GM18511 (cell line): ENCODE data around the gene NCK2.

Experiments
- ATAC-seq: cut with Tn5 transposase; IDR thresholded peaks from one replicate; pipeline ENCODE4 v1.9.1; 2021; ENCODE audit warnings: mild to moderate bottlenecking, moderate library complexity; ENCODE audit not compliant: unreplicated experiment

NCK2 gene

GRCh38 chr2:105744909-105745853 lies at the start of gene NCK2:
Gene NCK2 (plus strand): TSS chr2:105744912. CDS start chr2:105855064, 110,152 bp downstream.
- ATAC-seq = peak; percentile 32

GRCh38 chr2:105697781-105698449 lies 46.8 kb upstream of the NCK2 start:
- ATAC-seq = no peak

GRCh38 chr2:105698820-105699219 lies 45.9 kb upstream of the NCK2 start:
- no peak for ATAC-seq

GRCh38 chr2:105701042-105701441 lies 43.7 kb upstream of the NCK2 start:
- no peak for ATAC-seq

- ATAC-seq = no peak
Observed at GRCh38 chr2:105708697-105709096, 36.0 kb upstream of the NCK2 start.

- ATAC-seq = no peak
Observed at GRCh38 chr2:105711394-105711793, 33.3 kb upstream of the NCK2 start.

- no peak for ATAC-seq
Observed at GRCh38 chr2:105712166-105712915, 32.4 kb upstream of the NCK2 start.

- ATAC-seq = no peak
Observed at GRCh38 chr2:105712981-105713596, 31.6 kb upstream of the NCK2 start.

GRCh38 chr2:105714141-105714540 lies 30.6 kb upstream of the NCK2 start:
- no peak for ATAC-seq

- ATAC-seq = no peak
Observed at GRCh38 chr2:105718846-105719481, 25.7 kb upstream of the NCK2 start.

GRCh38 chr2:105721991-105722511 lies 22.7 kb upstream of the NCK2 start:
- ATAC-seq = no peak

GRCh38 chr2:105722726-105723297 lies 21.9 kb upstream of the NCK2 start:
- no peak for ATAC-seq

GRCh38 chr2:105723431-105723830 lies 21.3 kb upstream of the NCK2 start:
- no peak for ATAC-seq

- no peak for ATAC-seq
Observed at GRCh38 chr2:105725388-105725787, 19.3 kb upstream of the NCK2 start.

GRCh38 chr2:105730170-105730569 lies 14.5 kb upstream of the NCK2 start:
- no peak for ATAC-seq

GRCh38 chr2:105731511-105731910 lies 13.2 kb upstream of the NCK2 start:
- ATAC-seq = no peak

- no peak for ATAC-seq
Observed at GRCh38 chr2:105732101-105732500, 12.6 kb upstream of the NCK2 start.

GRCh38 chr2:105732955-105733607 lies 11.6 kb upstream of the NCK2 start:
- ATAC-seq = peak; percentile 51

- no peak for ATAC-seq
Observed at GRCh38 chr2:105733875-105734274, 10.8 kb upstream of the NCK2 start.
